Peyer's patch (tissue), 4 donors: Measurements from ENCODE around the gene PRDM12. TPM values are rescaled to one million over a fixed set of nuclear protein-coding genes. Genes with fewer than 3 reads are reported as not detected.
A peak's percentile ranks its signal among the peaks of the same experiment; 100 is the strongest.

Experiments
- DNase-seq, 3 donors: peaks; one replicate each; pipeline ENCODE4 v3.0.0-alpha.2; 2017 to 2019
- H3K27ac ChIP-seq, 4 donors: fragments of 200-600 bp; sonication (generic); one replicate each; pipeline ENCODE4 v1.5.1; 2016 to 2019
- H3K27me3 ChIP-seq, 2 donors: fragments of 200-600 bp; sonication (generic); one replicate each; pipeline ENCODE4 v1.5.1; 2019
- H3K36me3 ChIP-seq, 3 donors: fragments of 200-600 bp; sonication (generic); one replicate each; pipeline ENCODE4 v1.5.1; 2016 to 2019
- H3K4me1 ChIP-seq, 4 donors: fragments of 200-600 bp; sonication (generic); one replicate each; pipeline ENCODE4 v1.5.1; 2016 to 2019
- H3K4me3 ChIP-seq, 4 donors: fragments of 200-600 bp; sonication (generic); 1 replicate in 3 of 4; 2 replicates in 1 of 4; pipeline ENCODE4 v1.5.1; 2016 to 2019; ENCODE audit warnings: mild to moderate bottlenecking in 1 of 4
- H3K9me3 ChIP-seq, 4 donors: fragments of 200-600 bp; sonication (generic); one replicate each; pipeline ENCODE4 v1.5.1; 2016 to 2019; ENCODE audit warnings: mild to moderate bottlenecking in 1 of 4
- POLR2A ChIP-seq, 2 donors: fragments of 450-650 bp; IDR thresholded peaks; one replicate each; pipeline ENCODE4 v1.5.1; 2017; ENCODE audit warnings: antibody characterized with exemption in 2 of 2, mild to moderate bottlenecking in 2 of 2, moderate library complexity in 2 of 2
- total RNA-seq, 4 donors: library from RNA; depleted of rRNA; stranded (reverse); fragments of >200 nt; gene quantifications; one replicate each; pipeline ENCODE4 v1.1.0, GENCODE V29; 2016
- TF ChIP-seq, protein P1 (sequence below), 6 experiments: fragments of 450-650 bp in 4 of 6; fragments of 200-600 bp in 2 of 6; sonication (generic) in 1 of 6; IDR thresholded peaks; one replicate each; pipeline ENCODE4 v1.5.1; 2017 to 2019; ENCODE audit warnings: antibody characterized with exemption in 6 of 6, mild to moderate bottlenecking in 3 of 6, moderate library complexity in 1 of 6

The PRDM12 gene
- total RNA-seq, 4 donors from 2014 or later, result 1.8 TPM; not detected in 3

DNA sequence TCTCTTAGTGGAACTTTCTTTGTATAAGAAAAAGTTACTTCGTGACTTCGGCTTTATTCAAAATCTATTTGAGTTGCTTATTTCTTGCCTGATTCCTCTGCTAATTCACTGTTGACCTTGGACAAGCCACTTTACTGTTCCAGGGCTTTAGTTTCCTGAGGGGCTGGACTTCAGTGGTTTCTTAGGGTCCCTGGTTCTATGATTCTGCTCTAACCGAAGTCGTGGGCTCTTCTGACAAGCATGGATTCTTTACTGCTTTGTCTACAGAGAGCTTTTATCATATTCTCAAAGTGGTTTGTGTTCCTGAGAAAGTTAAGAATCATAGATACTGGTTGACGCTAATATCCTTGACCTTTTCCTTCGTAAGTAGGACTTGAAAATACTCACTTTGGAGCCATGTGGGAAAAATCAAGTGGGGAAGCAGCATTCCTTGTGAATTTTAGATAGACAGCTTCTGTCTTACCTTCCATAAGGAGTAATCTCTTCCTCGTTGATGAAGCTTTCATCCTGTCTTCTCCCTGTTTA, 50.3 kb downstream of the PRDM12 start:
- DNase-seq, result no peak
- TF ChIP-seq POLR2A (IDR thresholded peaks at IDR 0.05), result no peak
- TF ChIP-seq, protein P1, sequence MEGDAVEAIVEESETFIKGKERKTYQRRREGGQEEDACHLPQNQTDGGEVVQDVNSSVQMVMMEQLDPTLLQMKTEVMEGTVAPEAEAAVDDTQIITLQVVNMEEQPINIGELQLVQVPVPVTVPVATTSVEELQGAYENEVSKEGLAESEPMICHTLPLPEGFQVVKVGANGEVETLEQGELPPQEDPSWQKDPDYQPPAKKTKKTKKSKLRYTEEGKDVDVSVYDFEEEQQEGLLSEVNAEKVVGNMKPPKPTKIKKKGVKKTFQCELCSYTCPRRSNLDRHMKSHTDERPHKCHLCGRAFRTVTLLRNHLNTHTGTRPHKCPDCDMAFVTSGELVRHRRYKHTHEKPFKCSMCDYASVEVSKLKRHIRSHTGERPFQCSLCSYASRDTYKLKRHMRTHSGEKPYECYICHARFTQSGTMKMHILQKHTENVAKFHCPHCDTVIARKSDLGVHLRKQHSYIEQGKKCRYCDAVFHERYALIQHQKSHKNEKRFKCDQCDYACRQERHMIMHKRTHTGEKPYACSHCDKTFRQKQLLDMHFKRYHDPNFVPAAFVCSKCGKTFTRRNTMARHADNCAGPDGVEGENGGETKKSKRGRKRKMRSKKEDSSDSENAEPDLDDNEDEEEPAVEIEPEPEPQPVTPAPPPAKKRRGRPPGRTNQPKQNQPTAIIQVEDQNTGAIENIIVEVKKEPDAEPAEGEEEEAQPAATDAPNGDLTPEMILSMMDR (IDR thresholded peaks at IDR 0.05), result no peak
- Histone ChIP-seq H3K4me3 (peak overlapping the region; percentile 9 to 96 (median 51)), H3K36me3 (no peaks in the 10 kb centered on the region), H3K9me3 (no peaks in the 10 kb centered on the region), H3K27ac (peak overlapping the region in 3 of 4 donors; percentile 10 to 98 (median 97)), H3K27me3 (no peaks in the 10 kb centered on the region), H3K4me1 (peaks cover 0 to 34% (median 3%) of the 10 kb centered on the region in 4 donors)

DNA sequence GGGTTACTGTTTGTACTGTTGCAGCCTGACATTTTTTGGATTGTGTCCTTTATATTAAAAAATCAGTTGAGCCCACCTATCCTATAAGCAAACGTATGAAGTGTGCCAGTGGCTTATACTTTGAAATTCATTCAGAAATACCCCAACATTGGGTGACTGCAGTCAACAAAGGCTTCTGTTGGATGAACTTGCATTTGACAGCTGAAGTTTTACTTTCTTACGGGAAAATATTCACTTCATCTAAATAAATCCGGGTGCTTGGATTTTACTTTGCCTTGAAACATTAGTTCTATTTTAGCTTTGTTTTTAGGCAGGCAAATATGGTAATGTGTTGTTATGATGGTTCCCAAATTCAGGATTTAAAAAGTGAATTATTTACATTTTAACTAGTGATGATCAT, 50.9 kb downstream of the PRDM12 start:
- DNase-seq, result no peak
- peak overlapping the region in 3 of 4 donors; percentile 9 to 96 (median 88) for H3K4me3 ChIP-seq

DNA sequence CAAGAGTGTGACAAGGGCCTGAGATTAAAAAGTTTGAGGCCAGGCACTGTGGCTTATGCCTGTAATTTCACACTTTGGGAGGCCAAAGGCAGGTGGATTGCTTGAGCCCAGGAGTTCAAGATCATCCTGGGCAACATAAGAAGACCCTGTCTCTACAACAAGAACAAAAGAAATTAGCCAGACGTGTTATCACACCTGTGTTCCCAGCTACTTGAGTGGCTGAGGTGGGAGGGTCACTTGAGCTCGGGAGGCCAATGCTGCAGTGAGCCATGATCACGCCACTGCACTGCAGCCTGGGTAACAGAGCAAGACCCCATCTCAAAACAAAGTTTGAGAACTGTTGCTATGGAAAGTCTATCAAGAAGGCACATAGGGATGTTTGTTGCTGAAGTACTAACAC, 54.2 kb downstream of the PRDM12 start:
- no peaks in the 10 kb centered on the region for H3K27me3 ChIP-seq
- no peak for TF ChIP-seq POLR2A (IDR thresholded peaks at IDR 0.05)
- no peaks in the 10 kb centered on the region for H3K9me3 ChIP-seq
- H3K4me1 ChIP-seq, result peaks cover 0 to 34% (median 3%) of the 10 kb centered on the region in 4 donors
- no peak overlapping the region for H3K4me3 ChIP-seq
- H3K27ac ChIP-seq, result no peak overlapping the region
- DNase-seq, result no peak
- no peaks in the 10 kb centered on the region for H3K36me3 ChIP-seq

More for the DNA sequence above, 50.9 kb downstream of the PRDM12 start:
- no peaks in the 10 kb centered on the region for H3K27me3 ChIP-seq
- peaks cover 0 to 34% (median 3%) of the 10 kb centered on the region in 4 donors for H3K4me1 ChIP-seq
- TF ChIP-seq POLR2A (IDR thresholded peaks at IDR 0.05), result no peak
- TF ChIP-seq, protein P1 (IDR thresholded peaks at IDR 0.05), result no peak
- peak overlapping the region in 2 of 4 donors; percentile 97 to 98 for H3K27ac ChIP-seq
- no peaks in the 10 kb centered on the region for H3K9me3 ChIP-seq
- no peaks in the 10 kb centered on the region for H3K36me3 ChIP-seq

- DNase-seq, result no peak
- no peak overlapping the region for H3K27ac ChIP-seq
- no peaks in the 10 kb centered on the region for H3K27me3 ChIP-seq
- no peak overlapping the region for H3K4me3 ChIP-seq
- H3K9me3 ChIP-seq, result no peaks in the 10 kb centered on the region
- no peaks in the 10 kb centered on the region for H3K36me3 ChIP-seq
- TF ChIP-seq POLR2A (IDR thresholded peaks at IDR 0.05), result no peak
- TF ChIP-seq, protein P1 (IDR thresholded peaks at IDR 0.05), result no peak
- H3K4me1 ChIP-seq, result peaks cover 0 to 19% (median 0%) of the 10 kb centered on the region in 4 donors
Measured at GRCh38 chr9:130720762-130721161, 56.4 kb downstream of the PRDM12 start.

- Histone ChIP-seq H3K4me1 (peaks cover 0 to 15% (median 0%) of the 10 kb centered on the region in 4 donors), H3K36me3 (no peaks in the 10 kb centered on the region), H3K9me3 (no peaks in the 10 kb centered on the region), H3K4me3 (no peak overlapping the region), H3K27me3 (no peaks in the 10 kb centered on the region), H3K27ac (no peak overlapping the region)
- DNase-seq, result no peak
- no peak for TF ChIP-seq POLR2A (IDR thresholded peaks at IDR 0.05)
- TF ChIP-seq, protein P1 (IDR thresholded peaks at IDR 0.05), result no peak
Measured at GRCh38 chr9:130728721-130729120, 64.3 kb downstream of the PRDM12 start.

DNA sequence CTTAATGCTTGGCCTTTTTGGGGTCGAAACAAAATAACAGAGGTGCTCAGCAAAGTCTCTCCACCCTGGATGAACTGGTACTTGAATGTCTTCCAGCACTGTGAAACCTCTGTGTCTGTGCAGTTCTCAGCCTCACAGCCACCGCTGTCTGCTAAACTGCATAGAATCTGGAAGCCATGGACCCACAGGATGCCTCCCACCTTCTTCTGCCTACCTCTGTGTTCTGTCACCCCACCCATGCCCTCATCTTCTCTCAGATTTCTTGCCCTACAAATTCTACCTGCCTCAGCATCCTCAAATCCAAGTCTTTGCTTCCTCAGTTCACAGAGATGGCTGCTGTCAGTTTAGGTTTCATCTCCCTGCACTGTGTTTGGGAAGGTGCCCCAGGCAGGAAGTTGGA, 64.8 kb downstream of the PRDM12 start:
- TF ChIP-seq, protein P1 (IDR thresholded peaks at IDR 0.05), result no peak
- no peak for TF ChIP-seq POLR2A (IDR thresholded peaks at IDR 0.05)
- Histone ChIP-seq H3K4me3 (no peak overlapping the region), H3K27ac (no peak overlapping the region), H3K36me3 (no peaks in the 10 kb centered on the region), H3K4me1 (peaks cover 0 to 15% (median 0%) of the 10 kb centered on the region in 4 donors), H3K9me3 (no peaks in the 10 kb centered on the region), H3K27me3 (no peaks in the 10 kb centered on the region)
- DNase-seq, result no peak
